HEK293T (cell line): Measurements from ENCODE around the gene SSH2.

Experiments
- BHLHE40 ChIP-seq: fragments of 450-650 bp; IDR thresholded peaks from 2 replicates; pipeline ENCODE4 v1.6.1; 2016; ENCODE audit warnings: mild to moderate bottlenecking, moderate library complexity, borderline replicate concordance
- FOXK2 ChIP-seq: fragments of 450-650 bp; IDR thresholded peaks from 2 replicates; pipeline ENCODE4 v1.6.1; 2016; ENCODE audit warnings: mild to moderate bottlenecking
- L3MBTL2 ChIP-seq: fragments of 450-650 bp; conservative IDR thresholded peaks from 2 replicates; pipeline ENCODE4 v1.6.1; 2016; ENCODE audit warnings: mild to moderate bottlenecking
- LEF1 ChIP-seq: fragments of 450-650 bp; IDR thresholded peaks from 2 replicates; pipeline ENCODE4 v1.6.1; 2017; ENCODE audit warnings: mild to moderate bottlenecking, borderline replicate concordance
- TARDBP ChIP-seq: fragments of 450-650 bp; IDR thresholded peaks from 2 replicates; pipeline ENCODE4 v1.6.1; 2016

DNA sequence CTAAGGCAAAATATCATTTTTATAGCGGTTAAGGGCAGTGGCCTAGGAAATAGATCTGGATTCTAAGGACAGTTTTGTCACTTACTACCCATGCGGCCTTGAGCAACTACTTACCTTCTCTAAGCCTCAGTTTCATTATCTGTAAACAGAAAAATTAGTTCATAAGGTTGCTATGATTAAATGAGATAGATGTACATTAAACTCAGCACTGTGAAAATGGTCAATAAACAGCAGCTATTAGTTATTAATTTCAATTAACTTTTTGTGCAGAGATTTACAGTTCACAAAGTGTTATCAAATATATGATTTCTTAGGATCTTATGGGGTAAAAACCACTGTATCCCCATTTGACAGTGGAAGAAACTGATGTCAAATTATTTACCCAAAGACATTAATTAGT, 171.8 kb downstream of the SSH2 start:
- no peak for TF ChIP-seq FOXK2
- TF ChIP-seq TARDBP: no peak
- TF ChIP-seq LEF1: no peak
- TF ChIP-seq BHLHE40: no peak
- TF ChIP-seq L3MBTL2: no peak
